BLaER1 (cell line): ENCODE measurements around the gene LRIG3.

Source experiments
- H3K27ac ChIP-seq: shearing (Covaris generic); formaldehyde crosslinking; 2 replicates; pipeline ENCODE4 v1.8.1; 2022
- H3K27me3 ChIP-seq: shearing (Covaris generic); formaldehyde crosslinking; 2 replicates; pipeline ENCODE4 v1.8.1; 2022
- H3K36me3 ChIP-seq: shearing (Covaris generic); formaldehyde crosslinking; 2 replicates; pipeline ENCODE4 v1.8.1; 2022
- H3K4me1 ChIP-seq: shearing (Covaris generic); formaldehyde crosslinking; 2 replicates; pipeline ENCODE4 v1.8.1; 2022
- H3K4me2 ChIP-seq: shearing (Covaris generic); formaldehyde crosslinking; 2 replicates; pipeline ENCODE4 v1.8.1; 2022
- H3K4me3 ChIP-seq: shearing (Covaris generic); formaldehyde crosslinking; 2 replicates; pipeline ENCODE4 v1.8.1; 2022
- H3K9ac ChIP-seq: shearing (Covaris generic); formaldehyde crosslinking; 2 replicates; pipeline ENCODE4 v1.8.1; 2022
- H3K9me3 ChIP-seq: shearing (Covaris generic); formaldehyde crosslinking; 2 replicates; pipeline ENCODE4 v1.8.1; 2022
- H4K20me1 ChIP-seq: shearing (Covaris generic); formaldehyde crosslinking; 2 replicates; pipeline ENCODE4 v1.8.1; 2022
- Cebpa-rat ChIP-seq: shearing (Covaris generic); IDR thresholded peaks from 2 replicates; pipeline ENCODE4 v1.8.1; 2022

LRIG3 gene

DNA sequence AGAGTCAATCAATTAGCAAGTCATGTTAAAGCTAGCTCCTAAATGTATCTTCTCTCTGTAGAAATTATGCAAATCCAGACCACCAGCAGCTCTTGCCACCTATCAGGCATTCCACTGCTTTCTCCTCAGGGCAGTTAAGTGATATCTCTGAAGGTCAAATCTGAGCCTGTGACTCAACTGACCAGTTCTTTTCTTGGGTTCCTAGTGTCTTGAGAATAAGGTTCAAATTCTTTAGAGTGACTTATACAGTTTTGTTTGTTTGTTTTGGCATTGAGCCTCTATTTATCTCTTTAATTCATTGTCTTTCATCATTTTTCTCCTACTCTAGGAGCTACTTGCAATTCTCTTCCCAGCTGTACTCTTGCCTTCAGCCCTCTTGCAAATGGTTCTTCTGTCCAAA is 2.5 kb upstream of the LRIG3 start:
- Histone ChIP-seq H3K4me2 (no peak overlapping the region), H3K9ac (no peak overlapping the region), H3K36me3 (no peaks in the 10 kb centered on the region), H3K4me1 (peaks cover 7% of the 10 kb centered on the region; the same call in 1 of the 2 replicates), H3K27ac (no peak overlapping the region), H3K9me3 (peaks cover 15% of the 10 kb centered on the region), H3K4me3 (no peak overlapping the region), H3K27me3 (no peaks in the 10 kb centered on the region), H4K20me1 (no peaks in the 10 kb centered on the region)
- TF ChIP-seq Cebpa-rat: no peak

DNA sequence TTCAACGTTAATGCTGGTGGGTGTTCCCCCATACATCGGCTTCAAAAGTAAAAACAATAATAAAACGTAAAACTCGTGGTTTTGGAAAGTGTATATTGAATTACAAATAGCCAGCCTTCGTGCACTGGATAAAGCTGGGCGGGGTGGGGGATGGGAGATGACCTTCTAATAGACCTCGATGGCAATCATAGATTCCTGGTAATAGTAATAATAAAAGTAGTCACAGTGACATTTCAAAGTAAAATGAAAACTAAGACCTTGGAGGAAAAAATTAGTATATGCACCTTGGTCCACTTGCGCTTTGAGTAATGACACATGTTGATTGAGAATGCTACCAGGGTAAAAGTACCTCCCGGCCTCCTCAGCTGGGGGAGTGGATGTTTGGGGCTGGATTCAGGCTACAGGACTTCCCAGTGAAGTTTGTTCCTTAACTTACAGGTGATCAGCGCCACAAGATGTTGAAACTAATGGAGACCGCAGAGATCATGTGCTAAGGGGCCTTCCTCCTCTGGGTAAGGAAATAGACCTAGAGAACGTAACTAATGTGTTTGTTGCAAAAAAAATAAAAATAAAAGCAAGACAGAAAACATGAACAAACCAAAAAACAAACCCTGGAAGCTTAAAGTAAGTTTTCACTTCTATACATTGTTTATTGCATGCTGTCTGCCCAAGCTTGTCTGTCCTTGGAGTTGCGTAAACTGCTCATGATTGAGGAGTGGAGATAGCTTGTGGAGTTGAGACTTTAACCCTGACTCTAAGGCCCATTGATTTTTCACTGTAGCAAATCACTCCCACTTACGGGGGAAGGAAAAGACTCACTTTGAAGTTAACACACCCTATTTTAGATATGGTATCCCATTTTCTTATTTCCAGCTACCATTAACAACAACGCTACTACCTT is 907 bp upstream of the LRIG3 start:
- H3K27ac ChIP-seq: no peak overlapping the region
- H3K9me3 ChIP-seq: peaks cover 15% of the 10 kb centered on the region
- no peak overlapping the region for H3K9ac ChIP-seq
- no peaks in the 10 kb centered on the region for H3K27me3 ChIP-seq
- no peaks in the 10 kb centered on the region for H3K36me3 ChIP-seq
- H3K4me3 ChIP-seq: no peak overlapping the region
- TF ChIP-seq Cebpa-rat: no peak
- H4K20me1 ChIP-seq: no peaks in the 10 kb centered on the region
- H3K4me2 ChIP-seq: no peak overlapping the region
- H3K4me1 ChIP-seq: no peaks in the 10 kb centered on the region

DNA sequence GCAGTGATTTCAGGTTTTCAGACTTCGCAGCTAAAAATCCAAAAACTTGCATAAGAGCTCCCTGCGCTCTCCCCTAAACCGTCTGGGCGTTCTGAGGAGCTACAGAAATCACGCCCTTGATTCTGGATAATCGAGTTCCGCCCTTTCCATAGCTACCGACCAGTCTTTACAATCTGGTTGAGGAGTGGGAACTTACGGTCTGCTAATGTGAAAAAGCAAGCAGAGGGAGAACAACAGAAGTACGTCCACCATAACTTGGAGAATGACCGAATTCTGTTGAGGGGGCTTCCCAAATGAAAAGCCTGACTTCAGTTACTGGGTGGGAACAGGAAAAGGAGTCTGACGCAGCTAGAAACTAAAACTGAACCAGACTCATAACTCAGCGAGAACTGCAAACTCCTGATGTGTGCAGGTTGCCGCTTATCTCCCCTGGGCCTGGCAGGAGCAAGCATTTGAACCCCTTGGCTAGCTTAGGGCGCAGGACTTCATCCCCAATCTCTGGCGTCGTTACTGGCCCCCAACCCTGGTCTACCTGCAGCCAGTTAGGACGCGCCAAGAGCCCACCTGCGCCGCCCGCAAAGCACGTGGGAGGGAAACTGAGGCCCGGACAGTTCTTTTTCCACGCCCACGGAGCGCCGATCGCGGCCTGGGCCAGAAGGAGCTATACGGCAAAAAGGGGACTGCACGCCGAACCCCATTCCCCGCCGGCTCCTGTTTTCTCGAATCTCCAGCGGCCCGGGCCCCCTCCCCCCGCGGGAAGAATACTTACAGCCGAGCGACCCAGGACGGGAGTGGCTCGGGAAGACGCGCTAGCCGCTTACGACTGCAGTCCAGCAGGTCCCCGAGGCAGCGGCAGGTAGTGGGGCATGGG is 838 bp downstream of the LRIG3 start:
- TF ChIP-seq Cebpa-rat: no peak
- Histone ChIP-seq H3K4me2 (no peak overlapping the region), H3K9ac (no peak overlapping the region), H3K4me1 (no peaks in the 10 kb centered on the region), H4K20me1 (no peaks in the 10 kb centered on the region), H3K9me3 (peaks cover 15% of the 10 kb centered on the region), H3K27ac (no peak overlapping the region), H3K27me3 (no peaks in the 10 kb centered on the region), H3K4me3 (no peak overlapping the region), H3K36me3 (no peaks in the 10 kb centered on the region)

DNA sequence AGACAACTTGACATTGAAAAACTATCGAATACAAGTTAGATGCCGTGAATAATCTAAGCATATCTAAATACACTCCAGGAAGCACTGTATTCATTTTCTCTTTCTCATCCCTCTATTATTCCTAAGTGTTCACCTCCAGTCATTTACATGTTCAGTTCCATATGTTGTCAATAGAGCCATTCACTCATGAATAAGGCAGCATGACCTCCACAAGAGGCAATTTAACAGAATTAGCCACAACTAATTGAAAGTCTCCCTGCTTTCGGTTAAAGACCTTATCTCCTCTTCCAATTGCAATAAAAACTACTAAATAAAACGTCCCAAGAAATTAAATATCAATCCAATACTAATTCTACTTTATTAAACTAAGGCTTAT is 1.8 kb downstream of the LRIG3 start:
- Histone ChIP-seq H3K4me3 (no peak overlapping the region), H3K4me1 (no peaks in the 10 kb centered on the region), H3K9me3 (peaks cover 15% of the 10 kb centered on the region), H3K36me3 (no peaks in the 10 kb centered on the region), H3K27ac (no peak overlapping the region), H4K20me1 (no peaks in the 10 kb centered on the region), H3K27me3 (no peaks in the 10 kb centered on the region), H3K9ac (no peak overlapping the region), H3K4me2 (no peak overlapping the region)
- TF ChIP-seq Cebpa-rat: no peak

DNA sequence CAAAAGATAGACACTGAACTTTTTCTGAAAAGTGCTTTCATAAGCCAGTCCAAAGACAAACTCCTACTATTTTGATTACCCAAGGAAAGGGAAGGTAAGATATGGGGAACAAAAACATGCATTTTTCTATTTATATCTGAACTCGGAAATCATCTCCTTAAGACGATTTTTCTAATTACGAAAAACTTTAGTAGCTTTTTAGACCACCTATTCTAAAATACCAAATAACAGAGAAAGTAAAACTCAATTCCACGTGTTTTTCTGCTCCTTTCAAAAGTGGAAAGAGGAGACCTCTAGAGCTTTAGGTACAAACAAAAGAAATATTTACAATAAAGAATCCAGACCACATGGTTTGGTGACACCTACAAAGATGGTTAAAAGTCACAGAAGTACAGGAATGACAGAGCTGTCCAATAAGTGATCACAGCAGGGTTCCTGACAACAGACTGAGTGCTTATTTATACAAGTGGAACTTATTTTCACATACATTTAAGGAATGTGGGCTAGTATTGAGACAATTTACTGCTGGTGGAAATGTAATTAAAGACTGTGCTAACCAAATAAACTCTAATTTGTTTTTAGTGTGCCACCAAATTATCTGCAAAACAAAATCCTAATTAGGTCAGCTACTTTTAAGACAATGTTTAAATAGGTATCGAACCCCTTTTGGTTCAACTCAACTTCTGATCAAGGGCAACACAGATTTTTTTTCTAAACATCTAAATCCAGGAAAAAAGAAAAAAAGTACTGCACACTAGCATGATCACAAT is 2.4 kb downstream of the LRIG3 start:
- no peaks in the 10 kb centered on the region for H3K4me1 ChIP-seq
- no peaks in the 10 kb centered on the region for H3K36me3 ChIP-seq
- H3K27me3 ChIP-seq: no peaks in the 10 kb centered on the region
- no peak overlapping the region for H3K4me3 ChIP-seq
- H3K9me3 ChIP-seq: peaks cover 15% of the 10 kb centered on the region
- H3K4me2 ChIP-seq: no peak overlapping the region
- no peak overlapping the region for H3K27ac ChIP-seq
- no peaks in the 10 kb centered on the region for H4K20me1 ChIP-seq
- no peak overlapping the region for H3K9ac ChIP-seq
- TF ChIP-seq Cebpa-rat: no peak

DNA sequence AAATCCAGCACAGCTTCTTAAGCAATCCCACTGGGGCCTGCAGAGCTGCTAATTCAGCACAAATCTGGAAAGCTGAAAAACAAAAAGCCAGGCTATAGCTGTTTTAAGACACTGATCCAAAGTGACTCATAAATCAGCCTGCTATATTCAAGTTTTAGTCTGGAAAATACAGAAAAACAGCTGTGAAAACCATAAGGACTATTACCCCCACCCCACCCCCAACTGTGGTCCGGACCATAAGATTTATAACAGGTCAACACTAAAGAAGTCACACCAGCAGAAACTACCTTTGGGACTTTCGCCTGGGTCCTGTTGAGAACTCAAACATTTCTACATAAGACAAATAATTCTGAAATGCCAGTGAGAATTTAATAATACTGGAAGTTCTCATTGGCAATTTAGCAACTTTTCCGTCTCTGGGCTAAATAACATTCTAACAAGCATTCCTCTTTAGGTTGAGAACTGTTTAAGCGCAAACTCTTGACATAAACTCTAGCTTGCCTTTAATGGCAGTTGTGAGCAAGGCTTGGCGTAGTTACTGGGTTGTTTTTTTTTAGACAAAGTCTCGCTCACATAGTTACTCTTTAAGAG is 3.3 kb downstream of the LRIG3 start:
- Histone ChIP-seq H3K4me1 (no peaks in the 10 kb centered on the region), H3K27me3 (no peaks in the 10 kb centered on the region), H3K36me3 (no peaks in the 10 kb centered on the region), H3K4me2 (no peak overlapping the region), H3K4me3 (no peak overlapping the region), H3K9ac (no peak overlapping the region), H3K27ac (no peak overlapping the region), H3K9me3 (peaks cover 15% of the 10 kb centered on the region), H4K20me1 (no peaks in the 10 kb centered on the region)
- TF ChIP-seq Cebpa-rat: no peak

DNA sequence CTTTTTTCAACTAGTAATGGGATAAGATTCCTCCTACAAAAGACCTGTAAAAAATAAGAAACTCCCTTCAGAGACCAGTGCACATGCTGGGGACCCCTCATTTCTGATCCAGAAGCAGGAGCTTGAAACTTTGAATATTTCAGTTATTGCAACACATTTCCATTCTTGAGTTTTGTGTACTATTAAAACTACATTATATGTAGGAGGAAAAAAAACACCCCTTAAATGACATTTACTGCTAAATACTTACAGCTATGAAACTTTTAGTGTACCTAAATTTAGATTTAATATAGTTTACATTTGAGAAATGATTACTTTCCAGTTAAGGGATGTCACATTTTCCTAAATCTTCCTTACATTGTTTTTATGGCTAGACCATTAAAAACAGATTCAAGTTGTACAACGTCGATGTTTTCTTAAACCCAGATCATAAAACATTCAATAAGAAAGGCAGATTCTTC is 4.1 kb downstream of the LRIG3 start:
- no peak overlapping the region for H3K9ac ChIP-seq
- H3K9me3 ChIP-seq: peaks cover 15% of the 10 kb centered on the region
- H3K27ac ChIP-seq: no peak overlapping the region
- no peak overlapping the region for H3K4me3 ChIP-seq
- no peak for TF ChIP-seq Cebpa-rat
- H3K36me3 ChIP-seq: no peaks in the 10 kb centered on the region
- H3K4me2 ChIP-seq: no peak overlapping the region
- H3K4me1 ChIP-seq: no peaks in the 10 kb centered on the region
- H4K20me1 ChIP-seq: no peaks in the 10 kb centered on the region
- H3K27me3 ChIP-seq: no peaks in the 10 kb centered on the region

DNA sequence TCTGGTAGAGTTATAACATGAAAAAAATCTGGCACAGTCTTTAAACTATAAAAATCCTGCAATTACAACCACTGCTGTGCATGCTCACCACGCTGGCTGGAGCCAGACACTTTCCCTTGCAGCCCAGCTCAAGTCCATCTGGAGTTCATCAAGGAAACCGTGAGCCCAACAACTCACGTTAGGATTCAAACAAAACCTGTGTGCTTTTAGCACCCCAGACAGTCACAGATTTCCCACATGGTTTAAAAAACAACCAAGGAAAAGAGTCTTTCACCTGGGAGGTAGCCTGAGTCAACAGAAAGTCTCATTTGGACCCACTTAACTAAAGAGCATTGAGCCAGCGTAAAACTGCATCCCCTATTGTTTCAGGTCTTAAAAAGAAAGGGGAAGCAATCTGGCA is 4.7 kb downstream of the LRIG3 start:
- no peak for TF ChIP-seq Cebpa-rat
- no peaks in the 10 kb centered on the region for H3K36me3 ChIP-seq
- no peak overlapping the region for H3K4me2 ChIP-seq
- no peak overlapping the region for H3K4me3 ChIP-seq
- H3K9me3 ChIP-seq: peaks cover 13% of the 10 kb centered on the region
- no peaks in the 10 kb centered on the region for H3K4me1 ChIP-seq
- no peaks in the 10 kb centered on the region for H4K20me1 ChIP-seq
- no peak overlapping the region for H3K27ac ChIP-seq
- no peaks in the 10 kb centered on the region for H3K27me3 ChIP-seq
- no peak overlapping the region for H3K9ac ChIP-seq

DNA sequence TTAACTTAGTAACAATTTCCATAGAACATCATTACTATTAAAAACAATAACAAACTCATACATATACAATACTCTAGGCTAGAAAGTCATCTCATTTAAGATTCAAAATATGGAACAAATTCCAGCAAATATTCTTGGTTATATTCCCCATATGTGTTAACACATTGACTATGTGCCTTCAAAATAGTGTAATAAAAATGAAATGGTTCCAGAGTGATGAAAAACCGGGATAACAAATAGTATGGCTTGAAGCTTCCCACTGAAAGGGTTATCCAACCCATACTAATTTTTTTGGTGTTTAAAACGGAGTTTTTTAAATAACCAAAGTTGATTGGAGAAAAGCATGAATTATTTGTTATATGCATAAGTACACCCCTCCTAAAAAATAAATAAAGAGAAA is 5.3 kb downstream of the LRIG3 start:
- Histone ChIP-seq H3K36me3 (no peaks in the 10 kb centered on the region), H3K9ac (no peak overlapping the region), H3K27me3 (no peaks in the 10 kb centered on the region), H3K27ac (no peak overlapping the region), H3K4me2 (no peak overlapping the region), H4K20me1 (no peaks in the 10 kb centered on the region), H3K9me3 (peaks cover 7% of the 10 kb centered on the region), H3K4me1 (no peaks in the 10 kb centered on the region), H3K4me3 (no peak overlapping the region)
- TF ChIP-seq Cebpa-rat: no peak
